ENCODE measurements around the gene TUBB2A.

Gene TUBB2A

DNA sequence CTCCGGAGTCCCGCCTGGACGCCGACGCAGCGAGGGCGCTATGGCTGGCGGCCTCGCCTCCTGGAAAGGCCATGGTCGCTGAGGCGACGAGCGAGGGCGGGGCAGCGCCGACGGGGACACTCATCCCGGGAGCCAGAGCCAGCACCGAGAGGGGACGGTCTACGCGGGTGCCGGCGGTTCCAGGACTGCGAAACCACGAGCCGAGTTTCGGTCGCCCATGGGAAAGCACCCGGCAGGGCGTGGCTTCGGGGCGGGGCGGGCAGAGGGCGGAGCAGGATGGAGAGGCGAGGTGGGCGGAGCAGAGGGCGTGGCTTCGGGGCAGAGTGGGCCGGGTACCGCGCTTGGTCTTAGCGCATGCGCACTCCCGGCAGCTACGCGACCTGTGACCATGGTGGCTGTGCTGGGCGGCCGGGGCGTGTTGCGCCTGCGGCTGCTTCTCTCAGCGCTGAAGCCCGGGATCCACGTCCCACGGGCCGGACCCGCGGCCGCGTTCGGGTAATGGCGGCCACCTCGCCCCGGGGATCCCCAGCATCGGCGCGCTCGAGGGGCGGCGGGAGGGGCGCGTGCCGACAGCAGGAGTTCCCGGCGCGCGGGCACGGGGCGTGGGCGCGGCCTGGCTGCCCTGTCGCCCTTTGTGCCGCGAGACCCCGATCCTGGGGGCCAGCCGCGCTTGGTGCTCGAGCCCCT, 38.8 kb downstream of the TUBB2A start, which contains the start of gene BPHL:
Gene BPHL (plus strand): TSS at position 359 of the 687 bp plus-strand sequence. CDS start 30 bp downstream, at position 389.
- peak; percentile 89 for DNase-seq (ENCODE audit: low read depth)

DNA sequence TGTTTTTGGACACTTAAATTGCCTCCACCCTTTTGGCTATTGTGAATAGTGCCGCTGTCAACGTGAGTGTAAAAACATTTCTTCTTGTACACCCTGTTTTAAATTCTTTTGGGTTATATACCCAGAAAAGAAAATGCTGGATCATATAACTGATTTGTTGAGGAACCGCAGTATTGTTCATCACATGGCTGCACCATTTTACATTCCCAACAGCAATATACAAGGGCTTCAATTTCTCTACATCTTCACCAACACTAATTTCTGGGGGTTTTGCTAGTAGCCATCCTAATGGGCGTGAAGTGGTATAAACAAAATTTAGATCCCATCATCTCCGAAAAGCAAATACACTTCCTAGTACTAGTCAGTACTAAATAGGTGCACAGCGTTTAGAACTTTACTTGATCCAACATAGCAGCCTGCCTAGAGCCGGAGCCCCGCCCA, 39.4 kb downstream of the TUBB2A start:
- peak; percentile 74 for DNase-seq (ENCODE audit: low read depth)

DNA sequence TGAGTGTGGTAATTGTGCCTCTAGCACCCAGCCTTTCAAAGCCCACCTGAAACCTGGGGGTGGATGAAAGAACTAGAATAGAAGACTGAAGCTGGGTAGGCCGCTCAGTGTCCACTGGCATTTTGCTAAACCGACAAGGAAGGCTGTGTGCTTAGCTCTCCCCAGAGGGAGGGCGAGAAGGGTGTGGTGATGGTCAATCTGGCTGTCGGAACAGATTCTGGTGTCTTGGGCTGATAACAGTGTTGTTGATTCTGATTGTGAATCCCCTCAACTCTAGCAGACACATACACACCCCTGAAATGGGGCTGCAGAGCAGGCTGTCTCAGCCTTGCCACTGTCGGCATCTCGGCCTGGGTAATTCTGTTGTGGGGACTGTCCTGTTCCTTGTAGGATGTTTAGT, 43.0 kb downstream of the TUBB2A start:
- no peak for DNase-seq (ENCODE audit: low read depth)

DNA sequence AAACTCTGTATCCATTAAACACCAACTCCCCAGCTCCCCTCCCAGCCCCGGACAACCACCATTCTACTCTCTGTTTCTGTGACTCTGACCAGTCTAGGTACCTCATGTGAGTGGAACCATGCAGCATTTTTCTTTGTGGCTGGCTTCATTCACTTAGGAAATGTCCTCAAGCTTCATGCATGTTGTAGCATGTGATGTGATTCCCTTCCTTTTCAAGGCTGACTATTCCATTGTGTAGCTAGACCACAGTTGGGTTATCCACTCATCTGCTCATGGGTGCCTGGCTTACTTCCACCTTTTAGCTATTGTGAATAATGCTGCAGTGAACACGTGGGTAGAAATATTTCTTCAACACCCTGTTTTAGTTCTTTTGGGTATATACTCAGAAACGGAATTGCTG, 47.6 kb downstream of the TUBB2A start:
- DNase-seq (ENCODE audit: low read depth), result no peak

DNA sequence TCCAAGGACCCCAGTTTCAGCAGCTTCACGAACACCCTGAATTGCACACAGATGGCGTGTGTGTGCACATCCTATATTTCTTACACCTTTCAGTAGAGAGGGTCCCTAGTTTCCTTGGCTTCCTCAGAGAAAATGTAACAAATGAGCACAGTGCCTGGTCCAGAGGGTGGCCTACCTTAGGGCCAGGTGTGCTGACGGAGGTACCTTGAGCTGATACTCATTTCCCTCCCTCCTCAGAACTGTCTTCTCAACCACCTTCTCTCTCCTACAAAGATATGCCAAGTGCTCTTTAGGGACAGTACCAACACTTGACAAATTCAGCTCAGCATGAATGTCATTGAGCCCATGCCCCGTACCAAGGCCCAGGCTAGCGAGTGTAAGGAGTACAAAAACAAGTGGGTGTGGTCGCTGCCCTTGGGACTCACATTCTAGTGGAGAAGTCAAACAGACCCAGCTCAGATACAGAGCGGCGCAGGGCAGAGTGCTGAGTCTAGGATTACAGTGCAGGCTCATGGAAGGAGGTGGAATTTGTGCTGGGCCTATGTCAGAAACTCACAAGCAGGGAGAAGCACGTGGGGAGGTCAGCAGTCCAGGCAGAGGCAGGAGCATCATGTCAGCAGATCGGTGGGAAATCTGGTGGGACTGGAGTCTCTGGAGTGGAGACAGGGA, 48.5 kb downstream of the TUBB2A start:
- DNase-seq (ENCODE audit: low read depth), result no peak

Measured in iris pigment epithelial cell (primary cell).